Keratinocyte (primary cell): ENCODE measurements around the gene EVI5. TPM values are rescaled to one million over a fixed set of nuclear protein-coding genes. Genes with fewer than 3 reads are reported as not detected.
"Not testable (repeated sequence)": the region's sequence is repeated elsewhere in the genome, so short reads cannot be mapped to it uniquely, and the experiment has no call there.

ENCODE experiments used
- DNase-seq: peaks from one replicate; pipeline ENCODE4 v3.0.0-alpha.2; 2011; ENCODE audit warnings: low read depth, missing footprints, low spot score
- FAIRE-seq: peaks from 2 replicates; lab custom pipeline; 2011; peaks lifted over from hg19 to GRCh38; lab: Jason Lieb, UNC
- H2AFZ ChIP-seq: 2 replicates; pipeline ENCODE4 v1.6.0; 2012; ENCODE audit warnings: low read length, control low read depth, inconsistent platforms; ENCODE audit not compliant: control insufficient read depth
- H3K27ac ChIP-seq: 2 replicates; pipeline ENCODE4 v1.5.1; 2011; ENCODE audit warnings: low read length; ENCODE audit not compliant: control insufficient read depth, insufficient read depth
- H3K27me3 ChIP-seq: 3 replicates; pipeline ENCODE4 v1.6.0; 2011; ENCODE audit warnings: low read length; ENCODE audit not compliant: control insufficient read depth, insufficient read depth; ENCODE audit errors: extremely low read depth
- H3K36me3 ChIP-seq, 2 experiments: 2 replicates in 1 of 2; 3 replicates in 1 of 2; pipeline ENCODE4 v1.5.1; 2011; ENCODE audit warnings: low read length in 2 of 2, mild to moderate bottlenecking in 1 of 2; ENCODE audit not compliant: control insufficient read depth in 2 of 2, insufficient read depth in 2 of 2; ENCODE audit errors: extremely low read depth in 1 of 2
- H3K4me1 ChIP-seq: 3 replicates; pipeline ENCODE4 v1.5.1; 2011; ENCODE audit warnings: low read length; ENCODE audit not compliant: control insufficient read depth, insufficient read depth; ENCODE audit errors: extremely low read depth
- H3K4me2 ChIP-seq: 3 replicates; pipeline ENCODE4 v1.6.0; 2011; ENCODE audit warnings: low read depth, low read length; ENCODE audit not compliant: control insufficient read depth, insufficient read depth; ENCODE audit errors: extremely low read depth
- H3K4me3 ChIP-seq, 3 experiments: fragments of 200-600 bp in 1 of 3; sonication (generic) in 1 of 3; 2 replicates in 2 of 3; 3 replicates in 1 of 3; pipeline ENCODE4 v1.5.1; 2011 to 2016; ENCODE audit warnings: low read length in 3 of 3, mild to moderate bottlenecking in 3 of 3, control low read depth in 2 of 3, inconsistent platforms in 1 of 3, low read depth in 1 of 3, mixed read lengths in 1 of 3, mixed run types in 1 of 3, moderate library complexity in 1 of 3; ENCODE audit not compliant: control insufficient read depth in 2 of 3, insufficient read depth in 2 of 3; ENCODE audit errors: extremely low read depth in 1 of 3
- H3K79me2 ChIP-seq: 2 replicates; pipeline ENCODE4 v1.6.0; 2012; ENCODE audit warnings: low read length; ENCODE audit not compliant: control insufficient read depth, insufficient read depth
- H3K9ac ChIP-seq: 3 replicates; pipeline ENCODE4 v1.6.0; 2011; ENCODE audit warnings: low read length; ENCODE audit not compliant: control insufficient read depth, insufficient read depth; ENCODE audit errors: extremely low read depth
- H3K9me1 ChIP-seq: 3 replicates; pipeline ENCODE4 v1.6.0; 2011; ENCODE audit warnings: low read length; ENCODE audit not compliant: control insufficient read depth, insufficient read depth; ENCODE audit errors: extremely low read depth
- H3K9me3 ChIP-seq: 2 replicates; pipeline ENCODE4 v1.5.1; 2012; ENCODE audit warnings: low read depth, low read length; ENCODE audit not compliant: control insufficient read depth
- H4K20me1 ChIP-seq: 3 replicates; pipeline ENCODE4 v1.6.0; 2011; ENCODE audit warnings: low read length; ENCODE audit not compliant: control insufficient read depth, insufficient read depth; ENCODE audit errors: extremely low read depth
- EZH2 ChIP-seq: IDR thresholded peaks from one replicate; pipeline ENCODE4 v1.6.1; 2012; ENCODE audit warnings: inconsistent platforms, mild to moderate bottlenecking, low read length, moderate library complexity
- dilution Hi-C: fragments of 300-500 bp; cut with MboI; formaldehyde crosslinking; loops from one replicate; pipeline ENCODE4 v1.7.0; 2020; ENCODE audit warnings: low sequenced_read_pairs; ENCODE audit not compliant: extremely low pct_ligation_motif_present
- polyA plus RNA-seq, 5 experiments: library from polyadenylated mRNA; depleted of rRNA in 3 of 5; stranded (reverse) in 3 of 5; stranded (forward) in 1 of 5; unstranded in 1 of 5; fragments of >200 nt; gene quantifications; 1 replicate in 1 of 5; 2 replicates in 3 of 5; 3 replicates in 1 of 5; pipeline versions ENCODE4 v1.2.1 to v1.2.3, GENCODE V29; 2011 to 2012; ENCODE audit warnings: missing spikeins in 2 of 5, low read depth in 1 of 5, low replicate concordance in 1 of 5
- TF ChIP-seq, protein P1 (sequence below), 3 experiments: IDR thresholded peaks in 1 of 3; conservative IDR thresholded peaks in 1 of 3; optimal IDR thresholded peaks in 1 of 3; 2 replicates in 2 of 3; 3 replicates in 1 of 3; pipeline versions ENCODE3 to v1.5.1; 2011; ENCODE audit warnings: low read length in 3 of 3, mild to moderate bottlenecking in 3 of 3, moderate library complexity in 2 of 3, control low read depth in 1 of 3, inconsistent platforms in 1 of 3; ENCODE audit not compliant: insufficient read depth in 2 of 3; ENCODE audit errors: extremely low read depth in 1 of 3

Gene EVI5
- polyA plus RNA-seq, 1 donor (not counting 4 experiments of a cell fraction or from before 2014, with no cell fraction given) = 23.2 TPM

DNA sequence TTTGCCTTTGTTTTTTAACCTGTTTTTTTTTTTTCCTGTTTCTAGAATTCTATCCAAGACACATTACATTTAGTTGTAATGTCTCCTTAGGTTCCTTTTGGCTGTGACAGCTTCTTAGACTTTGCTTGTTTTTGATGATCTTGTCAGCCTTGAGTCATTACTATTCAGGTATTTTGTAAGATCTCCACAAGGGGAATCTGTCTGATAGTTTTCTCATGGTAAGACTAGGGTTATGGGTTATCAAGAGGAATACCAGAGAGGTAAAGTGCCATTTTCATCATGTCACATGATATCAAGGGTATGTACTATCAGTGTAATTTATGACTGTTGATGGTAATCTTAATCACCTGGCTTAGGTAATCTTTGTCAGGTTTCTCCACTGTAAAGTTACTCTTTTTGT is 199.1 kb downstream of the EVI5 start:
- Histone ChIP-seq H3K9ac (no peak overlapping the region), H3K9me1 (no peaks in the 10 kb centered on the region), H3K4me2 (no peak overlapping the region), H3K27ac (no peak overlapping the region), H3K36me3 (peaks cover 0 to 4% of the 10 kb centered on the region in 2 experiments), H3K4me3 (no peak overlapping the region), H3K79me2 (no peaks in the 10 kb centered on the region), H3K27me3 (no peaks in the 10 kb centered on the region), H2AFZ (no peak overlapping the region), H4K20me1 (no peaks in the 10 kb centered on the region), H3K9me3 (no peaks in the 10 kb centered on the region), H3K4me1 (peaks cover 19% of the 10 kb centered on the region)
- DNase-seq (peak; percentile 38), FAIRE-seq (peak; percentile 46)
- dilution Hi-C loops = no loop called here
- TF ChIP-seq, protein P1, sequence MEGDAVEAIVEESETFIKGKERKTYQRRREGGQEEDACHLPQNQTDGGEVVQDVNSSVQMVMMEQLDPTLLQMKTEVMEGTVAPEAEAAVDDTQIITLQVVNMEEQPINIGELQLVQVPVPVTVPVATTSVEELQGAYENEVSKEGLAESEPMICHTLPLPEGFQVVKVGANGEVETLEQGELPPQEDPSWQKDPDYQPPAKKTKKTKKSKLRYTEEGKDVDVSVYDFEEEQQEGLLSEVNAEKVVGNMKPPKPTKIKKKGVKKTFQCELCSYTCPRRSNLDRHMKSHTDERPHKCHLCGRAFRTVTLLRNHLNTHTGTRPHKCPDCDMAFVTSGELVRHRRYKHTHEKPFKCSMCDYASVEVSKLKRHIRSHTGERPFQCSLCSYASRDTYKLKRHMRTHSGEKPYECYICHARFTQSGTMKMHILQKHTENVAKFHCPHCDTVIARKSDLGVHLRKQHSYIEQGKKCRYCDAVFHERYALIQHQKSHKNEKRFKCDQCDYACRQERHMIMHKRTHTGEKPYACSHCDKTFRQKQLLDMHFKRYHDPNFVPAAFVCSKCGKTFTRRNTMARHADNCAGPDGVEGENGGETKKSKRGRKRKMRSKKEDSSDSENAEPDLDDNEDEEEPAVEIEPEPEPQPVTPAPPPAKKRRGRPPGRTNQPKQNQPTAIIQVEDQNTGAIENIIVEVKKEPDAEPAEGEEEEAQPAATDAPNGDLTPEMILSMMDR (optimal IDR thresholded peaks at IDR 0.05 in 1 of 3, IDR thresholded peaks at IDR 0.05 in 1 of 3, conservative IDR thresholded peaks at IDR 0.05 in 1 of 3; ENCODE audit: extremely low read depth in 1 of 3, insufficient read depth in 2 of 3, low read length in 3 of 3) = no peak
- no peak for TF ChIP-seq EZH2

DNA sequence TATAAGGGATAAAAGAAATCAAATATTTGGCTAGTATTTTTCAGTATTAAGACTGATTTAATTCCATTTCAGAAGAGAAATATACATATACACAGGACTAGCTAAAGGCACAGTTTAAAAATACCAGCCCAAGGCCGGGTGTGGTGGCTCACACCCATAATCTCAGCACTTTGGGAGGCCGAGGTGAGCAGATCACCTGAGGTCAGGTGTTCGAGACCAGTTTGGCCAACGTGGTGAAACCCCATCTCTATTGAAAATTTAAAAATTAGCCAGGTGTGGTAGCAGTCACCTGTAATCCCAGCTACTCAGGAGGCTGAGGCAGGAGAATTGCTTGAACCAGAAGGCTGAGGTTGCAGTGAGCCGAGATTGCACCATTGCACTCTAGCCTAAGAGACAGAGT is 200.1 kb downstream of the EVI5 start:
- H3K9me3 ChIP-seq, DNase-seq, dilution Hi-C loops, H2AFZ ChIP-seq, FAIRE-seq, H3K79me2 ChIP-seq, H3K36me3 ChIP-seq, H4K20me1 ChIP-seq, H3K9me1 ChIP-seq, H3K4me3 ChIP-seq, H3K27me3 ChIP-seq, H3K9ac ChIP-seq: not testable (repeated sequence)
- Histone ChIP-seq H3K27ac (peak overlapping the region; percentile 52), H3K4me2 (peak overlapping the region; percentile 27), H3K4me1 (peaks cover 19% of the 10 kb centered on the region)
